Endothelial cell of umbilical vein (primary cell): ENCODE measurements around the gene SLC27A6.

Experiments
- CTCF ChIP-seq, 2 donors: IDR thresholded peaks; 1 replicate in 1 of 2; 2 replicates in 1 of 2; pipeline ENCODE4 v1.5.1; 2011; ENCODE audit warnings: low read length in 2 of 2, mild to moderate bottlenecking in 2 of 2, moderate library complexity in 2 of 2, control low read depth in 1 of 2, inconsistent platforms in 1 of 2, low read depth in 1 of 2; ENCODE audit not compliant: insufficient read depth in 1 of 2; ENCODE audit errors: extremely low read depth in 1 of 2
- EZH2 ChIP-seq: IDR thresholded peaks from 2 replicates; pipeline ENCODE4 v1.6.1; 2012; ENCODE audit warnings: borderline replicate concordance, low read depth, mild to moderate bottlenecking, moderate library complexity, low read length, inconsistent platforms; ENCODE audit not compliant: severe bottlenecking
- FOS ChIP-seq: IDR thresholded peaks from 2 replicates; pipeline ENCODE4 v1.6.1; 2011; ENCODE audit warnings: mild to moderate bottlenecking, low read length, moderate library complexity, borderline replicate concordance; ENCODE audit not compliant: insufficient read depth
- POLR2A ChIP-seq: IDR thresholded peaks from 2 replicates; pipeline ENCODE4 v1.6.1; 2012; ENCODE audit warnings: low read depth, mild to moderate bottlenecking, control low read depth, low read length
- POLR2AphosphoS5 ChIP-seq: IDR thresholded peaks from 2 replicates; pipeline ENCODE4 v1.6.1; 2012; ENCODE audit warnings: low read depth, mild to moderate bottlenecking, control low read depth, low read length, moderate library complexity; ENCODE audit not compliant: insufficient read depth

- TF ChIP-seq POLR2AphosphoS5 = no peak
- no peak for TF ChIP-seq EZH2
- TF ChIP-seq CTCF (IDR thresholded peaks at IDR 0.05; ENCODE audit: extremely low read depth in 1 of 2, insufficient read depth in 1 of 2, low read depth in 1 of 2, low read length in 2 of 2) = no peak
- no peak for TF ChIP-seq POLR2A
- TF ChIP-seq FOS = no peak
Measured at GRCh38 chr5:129020683-129021082, 55.4 kb downstream of the SLC27A6 start.
